Astrocyte of the cerebellum (primary cell): Measurements from ENCODE around the gene FAM185A.

Experiments
- DNase-seq: peaks from one replicate; pipeline ENCODE4 v3.0.0-alpha.2; 2011; ENCODE audit warnings: low read depth
- H3K4me3 ChIP-seq: 2 replicates; pipeline ENCODE4 v1.5.1; 2011; ENCODE audit warnings: mild to moderate bottlenecking, low read depth, low read length, moderate library complexity
- CTCF ChIP-seq: IDR thresholded peaks from 2 replicates; pipeline ENCODE4 v1.5.1; 2012; ENCODE audit warnings: low read length, low read depth, moderate library complexity, mild to moderate bottlenecking; ENCODE audit errors: missing control alignments
- in situ Hi-C: cut with HindIII; loops from 2 replicates; pipeline ENCODE4 v1.10.0; 2017; ENCODE audit warnings: low sequenced_read_pairs

Gene FAM185A

GRCh38 chr7:102840404-102840803 is 91.6 kb downstream of the FAM185A start:
- no peak for DNase-seq
- in situ Hi-C loops: no loop called here
- TF ChIP-seq CTCF: no peak
- H3K4me3 ChIP-seq: no peak overlapping the region

- in situ Hi-C loops: no loop called here
- TF ChIP-seq CTCF: no peak
- H3K4me3 ChIP-seq: no peak overlapping the region
- DNase-seq: peak; percentile 87
Observed at GRCh38 chr7:102841290-102841689, 92.5 kb downstream of the FAM185A start.

GRCh38 chr7:102842284-102842683 is 93.5 kb downstream of the FAM185A start:
- TF ChIP-seq CTCF: no peak
- in situ Hi-C loops: no loop called here
- no peak overlapping the region for H3K4me3 ChIP-seq
- no peak for DNase-seq

GRCh38 chr7:102843850-102844249 is 95.1 kb downstream of the FAM185A start:
- no peak overlapping the region for H3K4me3 ChIP-seq
- in situ Hi-C loops: no loop called here
- no peak for DNase-seq
- no peak for TF ChIP-seq CTCF

GRCh38 chr7:102845346-102845745 is 96.5 kb downstream of the FAM185A start:
- no peak overlapping the region for H3K4me3 ChIP-seq
- in situ Hi-C loops: no loop called here
- no peak for TF ChIP-seq CTCF
- no peak for DNase-seq

GRCh38 chr7:102849079-102849478 is 100.3 kb downstream of the FAM185A start:
- TF ChIP-seq CTCF: no peak
- H3K4me3 ChIP-seq: no peak overlapping the region
- in situ Hi-C loops: no loop called here
- no peak for DNase-seq

- in situ Hi-C loops: no loop called here
- DNase-seq: no peak
- H3K4me3 ChIP-seq: no peak overlapping the region
- TF ChIP-seq CTCF: no peak
Observed at GRCh38 chr7:102849538-102849937, 100.7 kb downstream of the FAM185A start.
